ENCODE measurements around the gene SUSD6.

- TF ChIP-seq, protein P1, sequence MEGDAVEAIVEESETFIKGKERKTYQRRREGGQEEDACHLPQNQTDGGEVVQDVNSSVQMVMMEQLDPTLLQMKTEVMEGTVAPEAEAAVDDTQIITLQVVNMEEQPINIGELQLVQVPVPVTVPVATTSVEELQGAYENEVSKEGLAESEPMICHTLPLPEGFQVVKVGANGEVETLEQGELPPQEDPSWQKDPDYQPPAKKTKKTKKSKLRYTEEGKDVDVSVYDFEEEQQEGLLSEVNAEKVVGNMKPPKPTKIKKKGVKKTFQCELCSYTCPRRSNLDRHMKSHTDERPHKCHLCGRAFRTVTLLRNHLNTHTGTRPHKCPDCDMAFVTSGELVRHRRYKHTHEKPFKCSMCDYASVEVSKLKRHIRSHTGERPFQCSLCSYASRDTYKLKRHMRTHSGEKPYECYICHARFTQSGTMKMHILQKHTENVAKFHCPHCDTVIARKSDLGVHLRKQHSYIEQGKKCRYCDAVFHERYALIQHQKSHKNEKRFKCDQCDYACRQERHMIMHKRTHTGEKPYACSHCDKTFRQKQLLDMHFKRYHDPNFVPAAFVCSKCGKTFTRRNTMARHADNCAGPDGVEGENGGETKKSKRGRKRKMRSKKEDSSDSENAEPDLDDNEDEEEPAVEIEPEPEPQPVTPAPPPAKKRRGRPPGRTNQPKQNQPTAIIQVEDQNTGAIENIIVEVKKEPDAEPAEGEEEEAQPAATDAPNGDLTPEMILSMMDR (IDR thresholded peaks at IDR 0.05; ENCODE audit: low read depth, low read length, missing input control): no peak
- TF ChIP-seq SP1 (IDR thresholded peaks at IDR 0.05): peak; percentile 87
- TF ChIP-seq EGR1 (IDR thresholded peaks at IDR 0.05; ENCODE audit: low read depth in 2 of 2): no peak
- peak in 1 of 2 donors; percentile 15 for TF ChIP-seq RAD21 (IDR thresholded peaks at IDR 0.05)
- no peak for TF ChIP-seq FOXA1 (IDR thresholded peaks at IDR 0.05)
- no peak for TF ChIP-seq ATF3 (IDR thresholded peaks at IDR 0.05)
- no peak for TF ChIP-seq TAF1 (conservative IDR thresholded peaks at IDR 0.05)
- TF ChIP-seq GABPA (IDR thresholded peaks at IDR 0.05 in 1 of 2, conservative IDR thresholded peaks at IDR 0.05 in 1 of 2): no peak
- peak; percentile 36 to 39 for TF ChIP-seq RXRA (IDR thresholded peaks at IDR 0.05)
- no peak for TF ChIP-seq ZBTB33 (IDR thresholded peaks at IDR 0.05)
- peak; percentile 19 for TF ChIP-seq REST (IDR thresholded peaks at IDR 0.05)
- TF ChIP-seq, protein P2, sequence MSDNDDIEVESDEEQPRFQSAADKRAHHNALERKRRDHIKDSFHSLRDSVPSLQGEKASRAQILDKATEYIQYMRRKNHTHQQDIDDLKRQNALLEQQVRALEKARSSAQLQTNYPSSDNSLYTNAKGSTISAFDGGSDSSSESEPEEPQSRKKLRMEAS (IDR thresholded peaks at IDR 0.05): no peak
- TF ChIP-seq HNF4A (conservative IDR thresholded peaks at IDR 0.05): peak; percentile 91 to 93
- peak in 1 of 2 donors; percentile 36 for TF ChIP-seq JUND (IDR thresholded peaks at IDR 0.05)
Measured at GRCh38 chr14:69648480-69649451, 37.4 kb downstream of the SUSD6 start.

Measured in liver (tissue), 3 donors.